Stimulated activated CD8-positive, alpha-beta memory T cell treated with anti-CD3 and anti-CD28 coated beads, Interleukin-12 subunit alpha, Interleukin-12 subunit beta, amount 100 ng/mL, for 24 hours (primary cell): Measurements from ENCODE around the gene XXYLT1.
"Not testable (repeated sequence)": the region's sequence is repeated elsewhere in the genome, so short reads cannot be mapped to it uniquely, and the experiment has no call there.

Experiments used
- DNase-seq: peaks from one replicate; pipeline ENCODE4 v3.0.0-alpha.2; 2020; ENCODE audit errors: extremely low read depth

The XXYLT1 gene

DNA sequence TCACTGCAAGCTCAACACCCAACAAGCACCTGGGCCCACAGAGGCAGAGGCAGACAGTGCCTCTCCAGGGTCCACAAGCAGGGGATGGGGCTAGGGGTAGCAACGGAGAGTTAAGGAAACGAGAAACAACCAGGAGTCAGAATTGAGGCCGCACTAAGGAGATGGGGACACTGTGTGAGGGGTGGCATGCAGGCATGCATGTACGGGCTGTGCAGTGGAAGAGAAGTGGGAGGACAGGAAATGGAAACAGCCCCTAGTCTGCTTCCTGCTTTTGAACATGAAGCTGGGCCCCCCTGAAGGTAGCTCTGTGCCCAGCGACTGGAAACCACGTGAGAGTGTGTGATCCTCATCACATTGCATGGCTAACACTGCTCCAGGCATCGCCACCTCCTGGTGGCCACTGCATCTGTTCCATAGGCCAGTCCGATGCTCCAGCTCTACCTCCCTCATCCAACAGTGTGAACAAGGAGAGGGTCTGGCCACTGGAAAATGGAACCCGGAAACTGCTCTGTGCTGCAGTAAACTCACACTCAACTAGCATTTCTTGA is 44.0 kb downstream of the XXYLT1 start:
- DNase-seq = no peak

GRCh38 chr3:195226445-195226844 is 44.5 kb downstream of the XXYLT1 start:
- no peak for DNase-seq

- DNase-seq = no peak
Observed at GRCh38 chr3:195224980-195225580, 45.9 kb downstream of the XXYLT1 start.

DNA sequence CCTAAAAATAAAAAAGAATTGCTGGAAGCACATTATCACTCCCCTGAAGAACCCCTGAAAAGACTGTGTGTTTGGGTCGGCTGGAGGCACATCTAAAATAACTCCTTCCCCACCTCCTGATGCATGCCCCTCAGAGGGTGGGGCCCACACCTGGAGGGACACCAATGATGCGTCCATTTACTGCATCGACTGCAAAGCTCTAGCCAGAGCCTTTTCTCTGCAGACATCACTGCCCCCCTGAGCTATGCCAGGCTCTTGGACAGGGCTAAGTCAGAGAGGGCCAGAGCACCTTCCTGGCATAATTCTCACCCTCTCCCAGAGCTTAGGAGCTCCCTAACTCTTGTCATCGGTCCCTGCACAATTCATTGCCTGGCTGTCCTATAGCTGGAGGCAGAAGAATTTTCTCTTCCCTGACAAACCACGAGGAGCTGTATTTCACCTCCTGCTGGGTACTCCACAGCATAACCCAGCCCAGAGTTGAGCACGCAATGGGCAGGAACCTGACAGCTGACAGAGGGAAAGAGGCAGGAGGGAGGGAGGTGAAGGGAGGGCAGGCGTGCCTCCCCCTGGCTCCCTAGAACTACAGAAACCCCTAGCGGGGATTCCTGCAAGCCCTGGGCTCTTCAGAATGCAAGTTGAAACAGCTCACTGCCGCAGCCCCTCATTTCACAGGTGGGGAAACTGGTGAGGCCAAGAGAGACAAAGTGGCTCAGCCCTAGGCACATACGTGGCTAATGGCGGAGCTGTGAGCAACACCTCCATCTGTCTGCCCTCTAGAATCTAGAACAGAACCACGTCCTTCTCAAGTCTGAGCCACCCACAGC is 46.6 kb downstream of the XXYLT1 start:
- no peak for DNase-seq

DNA sequence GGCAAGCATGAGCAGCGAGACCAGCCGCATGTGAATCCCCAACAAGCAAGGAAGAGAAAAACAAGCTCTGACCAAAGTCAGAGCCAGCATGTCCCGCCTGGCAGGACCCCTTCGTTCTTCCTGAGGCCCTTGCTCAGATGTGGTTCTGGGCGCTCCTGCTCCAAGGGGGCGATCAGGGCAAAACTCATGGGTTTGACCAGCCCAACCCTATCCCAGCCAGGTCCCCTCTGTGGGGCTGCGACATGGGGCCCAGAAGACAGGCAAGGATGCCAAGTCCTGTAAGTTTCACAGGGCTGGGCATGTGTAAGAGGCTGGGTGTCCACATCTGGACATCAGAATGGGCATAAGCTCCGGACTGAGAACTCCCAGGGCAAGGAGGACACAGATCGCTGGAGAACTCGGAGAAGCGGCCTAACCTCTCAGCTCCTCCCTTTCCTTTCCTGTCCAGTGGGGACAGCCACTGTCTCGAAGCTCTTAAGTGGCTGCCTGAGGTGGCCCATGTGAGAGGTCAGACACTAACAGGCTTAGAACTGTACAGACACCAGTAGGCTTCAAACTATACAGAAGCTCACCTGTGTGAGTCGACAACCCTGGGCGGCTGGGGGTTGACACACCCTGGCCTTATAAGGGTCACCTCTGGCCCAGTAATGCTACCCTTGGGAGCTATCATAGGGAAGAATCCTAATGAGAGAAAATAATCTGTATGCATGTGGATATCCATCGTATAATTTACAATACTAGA is 48.9 kb downstream of the XXYLT1 start:
- no peak for DNase-seq

DNA sequence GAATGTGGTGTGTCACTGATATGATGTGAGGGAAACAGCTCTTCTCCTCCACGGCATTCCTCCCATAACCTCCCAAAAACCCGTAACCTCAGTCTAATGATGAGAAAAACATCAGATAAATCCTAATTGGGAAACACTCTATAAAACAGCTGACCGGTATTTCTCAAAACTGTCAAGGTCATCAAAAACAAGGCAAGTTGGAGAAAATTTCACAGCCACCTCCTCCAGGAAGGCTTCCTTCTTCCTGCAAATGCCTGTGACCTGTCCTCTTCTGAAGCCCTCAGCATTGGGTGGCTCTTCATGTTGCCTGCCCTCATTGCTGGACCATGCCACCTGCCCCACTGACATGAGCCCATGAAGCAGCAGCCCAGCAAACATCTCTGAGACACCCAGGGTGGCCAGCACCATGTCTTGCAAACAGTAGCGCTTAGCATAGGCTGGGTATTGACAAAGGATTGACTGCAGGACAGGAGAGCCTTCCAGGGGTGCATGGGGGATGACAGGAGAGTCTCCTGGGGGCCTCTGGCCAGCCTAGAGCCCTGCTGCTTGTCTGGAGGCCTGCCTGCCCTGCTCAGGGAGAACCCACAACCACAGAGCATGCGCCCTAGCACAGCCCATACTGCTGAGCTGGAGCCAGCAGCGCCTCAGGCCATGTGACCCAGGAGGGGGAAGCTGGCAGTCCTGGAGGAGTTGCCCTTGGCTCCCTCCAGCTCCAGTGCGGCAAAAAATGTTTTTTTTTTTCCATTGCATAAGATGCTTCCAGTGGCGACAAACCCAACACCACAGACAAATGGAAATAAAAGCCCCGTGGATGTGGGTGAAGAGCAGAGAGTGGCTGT is 49.7 kb downstream of the XXYLT1 start:
- no peak for DNase-seq

DNA sequence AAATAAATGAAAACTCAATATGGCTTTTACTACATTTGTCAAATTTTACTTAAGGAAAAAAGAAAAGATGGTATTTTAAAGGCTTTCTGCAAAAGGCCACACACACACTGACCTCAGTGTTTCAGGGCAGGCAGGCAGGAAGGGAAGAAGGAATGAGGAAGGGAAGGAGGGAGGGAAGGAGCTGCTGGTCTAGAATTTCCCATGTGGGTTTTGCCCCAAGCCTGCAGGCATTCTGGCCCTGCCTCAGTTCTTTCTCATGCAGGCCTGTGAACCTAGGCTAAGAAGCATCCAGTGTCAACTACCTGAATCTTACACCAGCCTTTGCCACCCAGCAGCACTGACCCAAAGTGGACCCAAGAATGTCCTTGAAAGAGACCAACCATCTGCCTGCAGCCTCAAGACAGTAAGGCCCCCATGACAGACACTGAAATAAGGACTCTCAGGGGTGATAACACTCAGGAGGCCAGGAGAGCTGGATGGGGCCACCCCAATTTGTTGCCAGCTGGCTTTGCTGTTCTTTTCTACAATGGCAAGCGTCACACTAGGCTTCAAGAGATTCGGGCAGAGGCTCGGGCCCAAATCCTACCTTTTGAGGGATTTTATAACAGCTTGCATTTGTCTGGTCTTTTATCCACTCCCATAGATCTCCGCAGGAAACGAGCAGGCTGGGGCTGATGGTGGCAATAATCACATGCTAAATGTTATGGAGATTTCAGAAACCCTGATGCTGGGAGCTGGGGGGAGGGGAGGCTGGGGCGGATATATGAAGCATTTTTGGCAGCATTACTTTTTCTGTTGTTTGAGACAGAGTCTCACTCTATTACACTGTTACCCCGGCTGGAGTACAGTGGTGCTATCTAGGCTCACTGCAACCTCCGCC is 51.4 kb downstream of the XXYLT1 start:
- DNase-seq = no peak

DNA sequence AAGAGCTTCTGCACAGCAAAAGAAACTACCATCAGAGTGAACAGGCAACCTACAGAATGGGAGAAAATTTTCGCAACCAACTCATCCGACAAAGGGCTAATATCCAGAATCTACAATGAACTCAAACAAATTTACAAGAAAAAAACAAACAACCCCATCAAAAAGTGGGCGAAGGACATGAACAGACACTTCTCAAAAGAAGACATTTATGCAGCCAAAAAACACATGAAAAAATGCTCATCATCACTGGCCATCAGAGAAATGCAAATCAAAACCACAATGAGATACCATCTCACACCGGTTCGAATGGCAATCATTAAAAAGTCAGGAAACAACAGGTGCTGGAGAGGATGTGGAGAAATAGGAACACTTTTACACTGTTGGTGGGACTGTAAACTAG is 52.6 kb downstream of the XXYLT1 start:
- not testable (repeated sequence) for DNase-seq

- not testable (repeated sequence) for DNase-seq
Observed at GRCh38 chr3:195215576-195215975, 55.4 kb downstream of the XXYLT1 start.

DNA sequence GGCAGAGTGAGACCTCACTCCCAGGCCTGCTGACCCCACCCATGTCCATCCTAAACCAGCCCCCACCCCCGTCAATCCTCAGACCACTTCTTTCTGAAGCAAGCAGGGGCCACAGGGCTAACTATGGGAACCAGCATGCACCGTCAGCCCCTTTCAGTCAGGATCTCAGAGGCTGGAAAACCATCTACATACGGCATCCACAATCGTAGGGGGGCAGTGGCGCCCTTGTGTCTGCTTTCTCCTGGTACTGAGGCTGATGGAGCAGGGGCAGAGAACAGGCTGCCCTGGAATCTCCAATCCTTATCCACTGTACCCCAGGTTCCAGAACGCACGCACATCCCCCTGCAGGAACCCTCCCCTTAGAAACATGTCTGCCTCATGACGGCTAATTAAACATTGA is 56.6 kb downstream of the XXYLT1 start:
- no peak for DNase-seq

- no peak for DNase-seq
Observed at GRCh38 chr3:195213639-195214315, 57.2 kb downstream of the XXYLT1 start.

DNA sequence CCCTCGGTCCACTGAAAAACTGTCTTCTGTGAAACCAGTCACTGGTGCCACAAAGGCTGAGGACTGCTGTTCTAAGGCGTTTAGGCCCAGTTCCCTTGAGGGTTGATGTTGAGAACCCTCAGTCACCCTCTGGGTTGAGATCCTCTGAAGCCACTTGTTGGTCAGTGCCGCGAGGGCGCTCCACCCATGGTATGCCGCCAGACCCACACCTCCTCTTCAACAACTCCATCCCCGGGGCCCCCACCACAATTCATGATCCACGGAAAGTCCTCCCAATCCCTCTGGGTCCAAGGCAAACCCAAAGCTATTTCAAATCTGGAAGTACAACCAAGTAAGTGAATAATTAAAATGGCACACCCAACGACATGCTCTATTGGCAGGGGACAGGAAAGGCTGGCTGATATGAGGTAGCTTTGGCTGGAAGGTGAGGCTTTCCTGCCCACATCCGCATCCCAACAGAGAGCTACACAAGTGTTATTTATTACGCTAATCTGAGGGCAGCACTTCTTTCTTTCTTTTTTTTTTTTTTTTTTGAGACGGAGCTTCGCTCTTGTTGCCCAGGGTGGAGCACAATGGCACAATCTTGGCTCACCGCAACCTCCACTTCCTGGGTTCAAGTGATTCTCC is 58.1 kb downstream of the XXYLT1 start:
- DNase-seq = no peak

GRCh38 chr3:195212033-195212748 is 58.8 kb downstream of the XXYLT1 start:
- no peak for DNase-seq

- DNase-seq = no peak
Observed at GRCh38 chr3:195210266-195210973, 60.5 kb downstream of the XXYLT1 start.

DNA sequence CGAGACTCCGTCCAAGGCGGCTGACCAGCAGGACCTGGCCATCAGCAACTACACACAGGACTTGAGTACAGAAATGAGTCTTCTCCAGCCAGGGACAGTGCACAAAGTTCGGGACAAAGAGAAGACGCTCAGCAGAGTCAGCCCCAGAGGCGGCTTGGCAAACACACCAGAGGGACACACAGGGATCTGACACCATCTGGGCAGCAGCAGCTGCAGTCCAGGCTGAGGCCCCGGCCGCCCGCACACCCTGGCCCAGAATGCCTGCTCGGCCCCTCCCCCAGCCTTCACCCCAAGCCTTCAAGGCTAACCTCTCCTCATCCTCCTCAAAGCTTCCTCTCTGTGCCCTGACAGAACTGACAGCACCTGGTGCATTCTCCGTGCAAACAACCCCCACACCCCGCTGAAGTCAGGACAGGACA is 61.1 kb downstream of the XXYLT1 start:
- no peak for DNase-seq

DNA sequence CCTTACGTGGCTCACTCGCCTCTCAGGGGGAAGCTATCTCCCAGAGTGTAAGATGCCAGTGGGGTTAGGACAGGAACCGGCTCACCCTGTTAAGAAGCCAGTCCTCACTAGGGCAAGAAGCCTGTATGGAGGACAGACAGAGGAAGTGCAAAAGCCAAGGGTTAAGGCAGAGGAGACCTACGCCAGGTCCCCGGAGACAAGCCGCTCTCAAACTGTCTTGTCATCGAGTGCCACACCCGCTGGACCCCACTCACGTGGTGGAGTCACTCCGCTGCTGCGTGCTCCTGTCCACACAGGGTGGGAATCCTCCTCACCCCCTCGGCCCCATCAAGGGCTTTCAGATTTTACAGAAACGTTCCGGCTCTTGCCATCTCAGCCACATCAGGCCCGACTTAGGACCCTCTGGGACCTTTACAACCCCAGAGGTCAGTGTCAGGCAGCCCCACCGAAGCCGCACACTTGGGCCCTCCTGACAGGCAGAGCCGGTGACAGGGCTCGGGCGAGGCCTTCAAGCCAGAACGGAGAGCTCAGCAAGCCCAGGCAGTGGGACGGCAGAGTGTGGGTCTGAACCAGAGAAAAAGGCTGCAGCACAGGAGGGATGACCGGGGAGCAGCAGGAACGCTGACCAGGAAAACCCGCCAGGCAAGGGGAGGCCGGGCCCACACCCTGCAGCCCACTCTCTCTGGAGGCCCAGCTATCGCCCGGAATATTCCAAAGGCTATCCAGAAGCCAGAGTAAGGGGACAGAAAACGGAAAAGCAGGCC is 61.7 kb downstream of the XXYLT1 start:
- DNase-seq = no peak

DNA sequence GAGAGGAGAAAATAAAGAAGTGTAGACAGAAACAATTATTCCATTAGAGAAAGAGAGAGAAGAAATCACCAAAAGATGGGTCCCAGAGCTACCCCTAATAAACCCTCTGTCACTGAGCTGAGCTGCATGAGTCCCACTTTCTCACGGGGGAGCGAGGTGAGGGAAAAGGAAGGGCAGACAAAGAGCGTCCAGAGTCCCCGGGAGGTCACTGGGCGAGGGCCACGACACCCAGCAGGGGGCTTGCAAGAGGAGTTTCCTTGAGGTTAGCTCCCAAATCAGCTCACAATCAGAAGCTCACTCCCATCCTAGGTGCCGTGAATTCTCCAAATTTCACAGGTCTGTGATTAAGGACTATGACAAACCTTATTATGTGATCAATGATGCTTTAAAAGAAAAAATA is 62.3 kb downstream of the XXYLT1 start:
- DNase-seq = no peak
